Activated T-helper 2 cell treated with anti-CD3 and anti-CD28 coated beads, Interferon-gamma antibody, Interleukin-2, Interleukin-4, amounts not matched to agents 10 μg/mL and 5 μg/mL and 100 μg/mL, durations not matched to agents 14 hours and 24 hours and 36 hours (primary cell): ENCODE results near the gene CAMTA2. TPM values are rescaled to one million over a fixed set of nuclear protein-coding genes. Genes with fewer than 3 reads are reported as not detected.
A peak's percentile ranks its signal among the peaks of the same experiment; 100 is the strongest.

ENCODE experiments used
- DNase-seq: peaks from one replicate; pipeline ENCODE4 v3.0.0; 2021; ENCODE audit warnings: low spot score
- H3K27ac Mint-ChIP-seq: one replicate; pipeline ENCODE4 v1.8.0; 2021; ENCODE audit warnings: mixed read lengths
- H3K27me3 Mint-ChIP-seq: one replicate; pipeline ENCODE4 v1.8.0; 2021; ENCODE audit warnings: low read depth, mixed read lengths
- H3K36me3 Mint-ChIP-seq: one replicate; pipeline ENCODE4 v1.8.0; 2021; ENCODE audit warnings: low read depth, mixed read lengths
- H3K4me1 Mint-ChIP-seq: one replicate; pipeline ENCODE4 v1.8.0; 2021; ENCODE audit warnings: low read depth, mixed read lengths
- H3K4me3 Mint-ChIP-seq: one replicate; pipeline ENCODE4 v1.8.0; 2021; ENCODE audit warnings: low read depth, mild to moderate bottlenecking, moderate library complexity, mixed read lengths
- H3K9me3 Mint-ChIP-seq: one replicate; pipeline ENCODE4 v1.8.0; 2021; ENCODE audit warnings: mixed read lengths
- intact Hi-C: fragments of 100-400 bp; cut with micrococcal nuclease; formaldehyde crosslinking; loops from one replicate; pipeline ENCODE4 v1.15.1; 2023
- total RNA-seq: library from RNA; stranded (reverse); gene quantifications from 2 replicates; pipeline ENCODE4 v1.2.3, GENCODE V29; 2022

Gene CAMTA2
- total RNA-seq, 1 donor from 2014 or later, result 92.3 TPM

GRCh38 chr17:4998027-4998731, 10.7 kb upstream of the CAMTA2 start:
- Mint-ChIP-seq H3K4me1 (peaks cover 12% of the 10 kb centered on the region), H3K27ac (no peak overlapping the region), H3K4me3 (peak overlapping the region; percentile 86), H3K27me3 (no peaks in the 10 kb centered on the region), H3K9me3 (no peaks in the 10 kb centered on the region), H3K36me3 (peaks cover 28% of the 10 kb centered on the region)
- DNase-seq, result no peak
- intact Hi-C loops, result loop anchor here (5.0 kb wide), 1 partner anchor 34 kb away; no protein-coding TSS in a partner anchor

- peaks cover 21% of the 10 kb centered on the region for H3K36me3 Mint-ChIP-seq
- H3K27me3 Mint-ChIP-seq, result no peaks in the 10 kb centered on the region
- peak; percentile 89 for DNase-seq
- peak within 1 kb of the TSS; percentile 86 for H3K4me3 Mint-ChIP-seq
- intact Hi-C loops, result loop anchor here (1.0 to 5.0 kb wide), 3 partner anchors 10 to 57 kb away; partner anchors contain the start of genes CAMTA2, RNF167 and SLC25A11
- H3K9me3 Mint-ChIP-seq, result no peaks in the 10 kb centered on the region
- peaks cover 12% of the 10 kb centered on the region for H3K4me1 Mint-ChIP-seq
- H3K27ac Mint-ChIP-seq, result peak within 1 kb of the TSS; percentile 62
Observed at GRCh38 chr17:4997302-4998026, 10.0 kb upstream of the CAMTA2 start, which contains the start of the genes INCA1 and KIF1C. TSS of gene INCA1 (minus strand) at chr17:4997522. CDS start at chr17:4994437, 3,085 bp downstream. TSS of gene KIF1C (plus strand) at chr17:4997950. CDS start at chr17:5000247, 2,297 bp downstream.

GRCh38 chr17:4994081-4994595, 6.7 kb upstream of the CAMTA2 start:
- no peaks in the 10 kb centered on the region for H3K9me3 Mint-ChIP-seq
- intact Hi-C loops, result no loop called here
- peaks cover 20% of the 10 kb centered on the region for H3K36me3 Mint-ChIP-seq
- no peak for DNase-seq
- H3K27ac Mint-ChIP-seq, result no peak overlapping the region
- H3K4me1 Mint-ChIP-seq, result peaks cover 20% of the 10 kb centered on the region
- no peak overlapping the region for H3K4me3 Mint-ChIP-seq
- H3K27me3 Mint-ChIP-seq, result no peaks in the 10 kb centered on the region

- Mint-ChIP-seq H3K9me3 (no peaks in the 10 kb centered on the region), H3K4me1 (peaks cover 37% of the 10 kb centered on the region)
Observed at GRCh38 chr17:4987767-4988567, 492 bp upstream of the CAMTA2 start.

GRCh38 chr17:4986403-4986802, 1.1 kb downstream of the CAMTA2 start:
- Mint-ChIP-seq H3K9me3 (no peaks in the 10 kb centered on the region), H3K4me1 (peaks cover 35% of the 10 kb centered on the region), H3K27ac (peak overlapping the region; percentile 86), H3K27me3 (no peaks in the 10 kb centered on the region), H3K36me3 (peaks cover 50% of the 10 kb centered on the region), H3K4me3 (peak overlapping the region; percentile 94)
- intact Hi-C loops, result loop anchor here (2.0 kb wide), 1 partner anchor 18 kb away; no protein-coding TSS in a partner anchor
- no peak for DNase-seq

More at GRCh38 chr17:4987767-4988567, 492 bp upstream of the CAMTA2 start:
- intact Hi-C loops, result loop anchor here (1.0 to 2.0 kb wide), 2 partner anchors 9 to 19 kb away; partner anchors contain the start of genes INCA1 and KIF1C
- DNase-seq, result no peak
- Mint-ChIP-seq H3K36me3 (peaks cover 42% of the 10 kb centered on the region), H3K4me3 (peak overlapping the region; percentile 94), H3K27me3 (no peaks in the 10 kb centered on the region), H3K27ac (peak overlapping the region; percentile 86)

GRCh38 chr17:4982305-4982704, 5.2 kb downstream of the CAMTA2 start:
- H3K4me3 Mint-ChIP-seq, result no peak overlapping the region
- DNase-seq, result no peak
- intact Hi-C loops, result no loop called here
- peaks cover 30% of the 10 kb centered on the region for H3K4me1 Mint-ChIP-seq
- H3K27ac Mint-ChIP-seq, result no peak overlapping the region
- peaks cover 64% of the 10 kb centered on the region for H3K36me3 Mint-ChIP-seq
- H3K9me3 Mint-ChIP-seq, result no peaks in the 10 kb centered on the region
- no peaks in the 10 kb centered on the region for H3K27me3 Mint-ChIP-seq

GRCh38 chr17:4980644-4981216, 6.7 kb downstream of the CAMTA2 start:
- intact Hi-C loops, result loop anchor here (1.0 kb wide), 1 partner anchor 82 kb away; no protein-coding TSS in a partner anchor
- H3K27ac Mint-ChIP-seq, result peak overlapping the region; percentile 54
- H3K4me1 Mint-ChIP-seq, result peaks cover 20% of the 10 kb centered on the region
- peak; percentile 44 for DNase-seq
- H3K4me3 Mint-ChIP-seq, result no peak overlapping the region
- H3K27me3 Mint-ChIP-seq, result no peaks in the 10 kb centered on the region
- no peaks in the 10 kb centered on the region for H3K9me3 Mint-ChIP-seq
- H3K36me3 Mint-ChIP-seq, result peaks cover 65% of the 10 kb centered on the region

GRCh38 chr17:4978726-4979125, 8.7 kb downstream of the CAMTA2 start:
- H3K9me3 Mint-ChIP-seq, result no peaks in the 10 kb centered on the region
- no peak for DNase-seq
- no peaks in the 10 kb centered on the region for H3K27me3 Mint-ChIP-seq
- intact Hi-C loops, result no loop called here
- H3K27ac Mint-ChIP-seq, result no peak overlapping the region
- H3K36me3 Mint-ChIP-seq, result peaks cover 77% of the 10 kb centered on the region
- H3K4me3 Mint-ChIP-seq, result no peak overlapping the region
- peaks cover 16% of the 10 kb centered on the region for H3K4me1 Mint-ChIP-seq

GRCh38 chr17:4974115-4974670, 13.3 kb downstream of the CAMTA2 start:
- peaks cover 59% of the 10 kb centered on the region for H3K36me3 Mint-ChIP-seq
- no peaks in the 10 kb centered on the region for H3K9me3 Mint-ChIP-seq
- intact Hi-C loops, result no loop called here
- H3K27me3 Mint-ChIP-seq, result no peaks in the 10 kb centered on the region
- no peak for DNase-seq
- no peak overlapping the region for H3K4me3 Mint-ChIP-seq
- H3K4me1 Mint-ChIP-seq, result peaks cover 23% of the 10 kb centered on the region
- no peak overlapping the region for H3K27ac Mint-ChIP-seq

GRCh38 chr17:4973256-4974114, 14.0 kb downstream of the CAMTA2 start:
- intact Hi-C loops, result no loop called here
- H3K9me3 Mint-ChIP-seq, result no peaks in the 10 kb centered on the region
- H3K27me3 Mint-ChIP-seq, result no peaks in the 10 kb centered on the region
- H3K27ac Mint-ChIP-seq, result no peak overlapping the region
- H3K4me3 Mint-ChIP-seq, result no peak overlapping the region
- H3K36me3 Mint-ChIP-seq, result peaks cover 53% of the 10 kb centered on the region
- no peak for DNase-seq
- H3K4me1 Mint-ChIP-seq, result peaks cover 28% of the 10 kb centered on the region

GRCh38 chr17:4972752-4973151, 14.7 kb downstream of the CAMTA2 start:
- intact Hi-C loops, result no loop called here
- H3K9me3 Mint-ChIP-seq, result no peaks in the 10 kb centered on the region
- no peak for DNase-seq
- H3K27me3 Mint-ChIP-seq, result no peaks in the 10 kb centered on the region
- H3K4me1 Mint-ChIP-seq, result peaks cover 28% of the 10 kb centered on the region
- no peak overlapping the region for H3K27ac Mint-ChIP-seq
- H3K36me3 Mint-ChIP-seq, result peaks cover 47% of the 10 kb centered on the region
- H3K4me3 Mint-ChIP-seq, result no peak overlapping the region
